HepG2 (cell line): ENCODE results near the gene GGPS1. TPM values are rescaled to one million over a fixed set of nuclear protein-coding genes. Genes with fewer than 3 reads are reported as not detected.

Experiments used
- ATF3 ChIP-seq: sonication (generic); formaldehyde crosslinking; IDR thresholded peaks from 2 replicates; pipeline ENCODE4 v1.4.0; 2020; ENCODE audit warnings: missing genetic modification reagents
- BRF2 ChIP-seq: sonication (generic); formaldehyde crosslinking; IDR thresholded peaks from 2 replicates; pipeline ENCODE4 v1.8.1; 2022; ENCODE audit warnings: mild to moderate bottlenecking, missing genetic modification reagents
- CENPX ChIP-seq: sonication (generic); formaldehyde crosslinking; IDR thresholded peaks from 2 replicates; pipeline ENCODE4 v1.9.0; 2021; ENCODE audit warnings: mild to moderate bottlenecking, missing genetic modification reagents, moderate library complexity
- DMAP1 ChIP-seq: IDR thresholded peaks from 2 replicates; pipeline ENCODE4 v1.6.1; 2016
- HCFC1 ChIP-seq: fragments of 150-350 bp; IDR thresholded peaks from 2 replicates; pipeline ENCODE4 v1.6.1; 2014; ENCODE audit warnings: low read depth, low read length
- HMGXB4 ChIP-seq, 2 experiments: sonication (generic) in 1 of 2; formaldehyde crosslinking in 1 of 2; IDR thresholded peaks; 2 replicates each; pipeline versions ENCODE4 v1.4.0 to v1.6.1; 2018 to 2020; ENCODE audit warnings: missing genetic modification reagents in 2 of 2, borderline replicate concordance in 1 of 2, low read depth in 1 of 2, mild to moderate bottlenecking in 1 of 2, missing biosample characterization in 1 of 2
- HNF4G ChIP-seq, 2 experiments: sonication (generic) in 1 of 2; formaldehyde crosslinking in 1 of 2; IDR thresholded peaks; 2 replicates each; pipeline versions ENCODE4 v1.4.0 to v1.6.1; 2011 to 2020; ENCODE audit warnings: borderline replicate concordance in 2 of 2, low read depth in 2 of 2, mild to moderate bottlenecking in 2 of 2, low read length in 1 of 2, missing genetic modification reagents in 1 of 2, moderate library complexity in 1 of 2
- HOXA7 ChIP-seq: sonication (generic); formaldehyde crosslinking; IDR thresholded peaks from 2 replicates; pipeline ENCODE4 v1.8.1; 2022; ENCODE audit warnings: mild to moderate bottlenecking, missing genetic modification reagents, moderate library complexity
- KMT2B ChIP-seq: IDR thresholded peaks from 2 replicates; pipeline ENCODE4 v1.6.1; 2016; ENCODE audit warnings: missing genetic modification reagents, missing compliant biosample characterization
- NKX3-1 ChIP-seq: sonication (generic); formaldehyde crosslinking; IDR thresholded peaks from 2 replicates; pipeline ENCODE4 v1.5.0; 2020; ENCODE audit warnings: missing genetic modification reagents
- NPAS2 ChIP-seq: sonication (generic); formaldehyde crosslinking; IDR thresholded peaks from 2 replicates; pipeline ENCODE4 v1.8.0; 2022; ENCODE audit warnings: mild to moderate bottlenecking, missing genetic modification reagents, borderline replicate concordance
- POGZ ChIP-seq: sonication (generic); formaldehyde crosslinking; IDR thresholded peaks from 2 replicates; pipeline ENCODE4 v1.4.0; 2020; ENCODE audit warnings: mild to moderate bottlenecking, missing genetic modification reagents
- SIX1 ChIP-seq: sonication (generic); formaldehyde crosslinking; IDR thresholded peaks from 2 replicates; pipeline ENCODE4 v1.4.0; 2020; ENCODE audit warnings: missing genetic modification reagents, borderline replicate concordance
- SMAD1 ChIP-seq: sonication (generic); formaldehyde crosslinking; IDR thresholded peaks from 2 replicates; pipeline ENCODE4 v1.4.0; 2020; ENCODE audit warnings: missing genetic modification reagents, low read depth, mild to moderate bottlenecking, borderline replicate concordance
- TRAFD1 ChIP-seq: sonication (generic); formaldehyde crosslinking; IDR thresholded peaks from 2 replicates; pipeline ENCODE4 v1.5.1; 2020; ENCODE audit warnings: missing genetic modification reagents, mild to moderate bottlenecking, borderline replicate concordance
- ZFP1 ChIP-seq: IDR thresholded peaks from 2 replicates; pipeline ENCODE4 v1.6.1; 2016
- ZFP36L2 ChIP-seq: sonication (generic); formaldehyde crosslinking; IDR thresholded peaks from 2 replicates; pipeline ENCODE4 v1.4.0; 2020; ENCODE audit warnings: missing genetic modification reagents
- ZNF12 ChIP-seq: sonication (generic); formaldehyde crosslinking; IDR thresholded peaks from 2 replicates; pipeline ENCODE4 v1.5.0; 2020; ENCODE audit warnings: missing genetic modification reagents
- ZNF3 ChIP-seq: IDR thresholded peaks from 2 replicates; pipeline ENCODE4 v1.7.0; 2017; ENCODE audit warnings: inconsistent platforms
- ZNF33A ChIP-seq: sonication (generic); formaldehyde crosslinking; IDR thresholded peaks from 2 replicates; pipeline ENCODE4 v1.5.1; 2020; ENCODE audit warnings: missing genetic modification reagents, mild to moderate bottlenecking, moderate library complexity, borderline replicate concordance
- ZNF549 ChIP-seq: sonication (generic); formaldehyde crosslinking; IDR thresholded peaks from 2 replicates; pipeline ENCODE4 v1.5.0; 2020; ENCODE audit warnings: missing genetic modification reagents
- ZNF562 ChIP-seq: sonication (generic); formaldehyde crosslinking; IDR thresholded peaks from 2 replicates; pipeline ENCODE4 v1.8.0; 2022; ENCODE audit warnings: missing genetic modification reagents, borderline replicate concordance
- ZNF576 ChIP-seq: sonication (generic); formaldehyde crosslinking; IDR thresholded peaks from 2 replicates; pipeline ENCODE4 v1.4.0; 2020; ENCODE audit warnings: mild to moderate bottlenecking, missing genetic modification reagents
- ZNF616 ChIP-seq: sonication (generic); formaldehyde crosslinking; IDR thresholded peaks from 2 replicates; pipeline ENCODE4 v1.5.0; 2020; ENCODE audit warnings: low read depth, mild to moderate bottlenecking, missing genetic modification reagents
- ZNF724P ChIP-seq: sonication (generic); formaldehyde crosslinking; IDR thresholded peaks from 2 replicates; pipeline ENCODE4 v1.8.0; 2022; ENCODE audit warnings: missing genetic modification reagents, borderline replicate concordance
- polyA plus RNA-seq, 8 experiments: library from polyadenylated mRNA; depleted of rRNA in 3 of 8; stranded (reverse) in 7 of 8; unstranded in 1 of 8; fragments of >200 nt; fragmentation: Illumina TruSeq in 4 of 8; extraction: Trizol in 4 of 8; gene quantifications; 2 replicates each; pipeline versions ENCODE4 v1.2.1 to v1.2.3, GENCODE V29; 2011 to 2016; ENCODE audit warnings: low read depth in 4 of 8, missing spikeins in 1 of 8, mixed read lengths in 1 of 8; ENCODE audit not compliant: insufficient read depth in 1 of 8
- total RNA-seq, 5 experiments: library from RNA; depleted of rRNA; stranded (reverse); fragments of >200 nt; fragmentation: Illumina TruSeq; extraction: Trizol; gene quantifications; 2 replicates each; pipeline ENCODE4 v1.2.3, GENCODE V29; 2016; ENCODE audit warnings: low read depth in 1 of 5

GGPS1 gene
- total and polyA plus RNA-seq, 2 of the 13 experiments (the other 11 are each of a cell fraction or from before 2014, with no cell fraction given): 28.8 to 42.6 TPM

GRCh38 chr1:235367000-235367908 lies 38.9 kb downstream of the GGPS1 start, which contains the start of gene TBCE (continued):
- TF ChIP-seq ATF3 (CRISPR knock-in tag): 0 out of 2 replicates have a peak, but pooled peaks have one; percentile 48
- no peak for TF ChIP-seq CENPX (CRISPR knock-in tag)
- TF ChIP-seq ZNF576 (CRISPR knock-in tag): no peak
- TF ChIP-seq HMGXB4 (CRISPR knock-in tag; IDR thresholded peaks at IDR 0.05; ENCODE audit: borderline replicate concordance in 1 of 2, low read depth in 1 of 2): peak; percentile 34 to 44; a peak in 1 of 4 replicates
- no peak for TF ChIP-seq HCFC1
- TF ChIP-seq ZNF549 (CRISPR knock-in tag): no peak
- TF ChIP-seq KMT2B (CRISPR knock-in tag): peak; percentile 91
- no peak for TF ChIP-seq ZNF3
- no peak for TF ChIP-seq NPAS2 (CRISPR knock-in tag)
- TF ChIP-seq POGZ (CRISPR knock-in tag): peak; percentile 75
- TF ChIP-seq SIX1 (CRISPR knock-in tag): peak; percentile 12; the same call in 1 of the 2 replicates
- peak; percentile 78; the same call in 1 of the 2 replicates for TF ChIP-seq ZNF616 (CRISPR knock-in tag)
- TF ChIP-seq HNF4G (IDR thresholded peaks at IDR 0.05; ENCODE audit: borderline replicate concordance, low read depth, low read length): no peak
- no peak for TF ChIP-seq HNF4G (CRISPR knock-in tag; IDR thresholded peaks at IDR 0.05; ENCODE audit: borderline replicate concordance, low read depth)
- TF ChIP-seq ZFP36L2 (CRISPR knock-in tag): no peak
- peak; percentile 47; the same call in 1 of the 2 replicates for TF ChIP-seq DMAP1
- peak; percentile 40; the same call in 1 of the 2 replicates for TF ChIP-seq BRF2 (CRISPR knock-in tag)
- 0 out of 2 replicates have a peak, but pooled peaks have one; percentile 68 for TF ChIP-seq SMAD1
- no peak for TF ChIP-seq NKX3-1 (CRISPR knock-in tag)
- TF ChIP-seq ZNF33A (CRISPR knock-in tag): no peak
- TF ChIP-seq ZNF724P: no peak
- no peak for TF ChIP-seq ZNF12 (CRISPR knock-in tag)
- no peak for TF ChIP-seq ZFP1 (CRISPR knock-in tag)
- TF ChIP-seq ZNF562 (CRISPR knock-in tag): no peak
- TF ChIP-seq TRAFD1 (CRISPR knock-in tag): no peak
- TF ChIP-seq HOXA7 (CRISPR knock-in tag): no peak
